Fibroblast of lung (primary cell): ENCODE results near the gene PRKACB.

Experiments used
- EZH2 ChIP-seq: IDR thresholded peaks from 2 replicates; pipeline ENCODE4 v1.5.1; 2012; ENCODE audit warnings: low read length, control low read depth, mild to moderate bottlenecking; ENCODE audit errors: missing control alignments
- TF ChIP-seq, protein P1 (sequence below), 2 donors: IDR thresholded peaks in 1 of 2; conservative IDR thresholded peaks in 1 of 2; 1 replicate in 1 of 2; 2 replicates in 1 of 2; pipeline ENCODE4 v1.5.1; 2011 to 2012; ENCODE audit warnings: low read length in 2 of 2, control low read depth in 1 of 2, inconsistent platforms in 1 of 2, low read depth in 1 of 2, mild to moderate bottlenecking in 1 of 2

DNA sequence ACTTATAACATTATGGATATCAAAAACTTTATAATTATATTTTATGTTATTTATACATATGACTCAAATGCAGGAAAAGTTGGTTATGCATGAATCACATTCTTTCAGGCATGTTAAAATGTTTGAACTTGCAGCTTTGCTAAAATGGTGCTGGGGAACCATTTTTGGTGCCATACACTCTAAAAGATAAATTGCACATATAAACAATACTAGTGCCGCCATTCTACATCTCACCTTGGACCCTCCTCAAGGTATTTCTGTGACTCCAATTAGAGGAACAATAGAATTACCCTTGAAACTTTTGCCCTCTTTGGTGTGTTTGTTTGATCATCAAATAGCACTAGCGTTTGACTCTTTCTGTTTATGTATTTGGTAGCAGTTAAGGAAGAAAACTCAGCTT is 997 bp downstream of the PRKACB start:
- TF ChIP-seq, protein P1, sequence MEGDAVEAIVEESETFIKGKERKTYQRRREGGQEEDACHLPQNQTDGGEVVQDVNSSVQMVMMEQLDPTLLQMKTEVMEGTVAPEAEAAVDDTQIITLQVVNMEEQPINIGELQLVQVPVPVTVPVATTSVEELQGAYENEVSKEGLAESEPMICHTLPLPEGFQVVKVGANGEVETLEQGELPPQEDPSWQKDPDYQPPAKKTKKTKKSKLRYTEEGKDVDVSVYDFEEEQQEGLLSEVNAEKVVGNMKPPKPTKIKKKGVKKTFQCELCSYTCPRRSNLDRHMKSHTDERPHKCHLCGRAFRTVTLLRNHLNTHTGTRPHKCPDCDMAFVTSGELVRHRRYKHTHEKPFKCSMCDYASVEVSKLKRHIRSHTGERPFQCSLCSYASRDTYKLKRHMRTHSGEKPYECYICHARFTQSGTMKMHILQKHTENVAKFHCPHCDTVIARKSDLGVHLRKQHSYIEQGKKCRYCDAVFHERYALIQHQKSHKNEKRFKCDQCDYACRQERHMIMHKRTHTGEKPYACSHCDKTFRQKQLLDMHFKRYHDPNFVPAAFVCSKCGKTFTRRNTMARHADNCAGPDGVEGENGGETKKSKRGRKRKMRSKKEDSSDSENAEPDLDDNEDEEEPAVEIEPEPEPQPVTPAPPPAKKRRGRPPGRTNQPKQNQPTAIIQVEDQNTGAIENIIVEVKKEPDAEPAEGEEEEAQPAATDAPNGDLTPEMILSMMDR (conservative IDR thresholded peaks at IDR 0.05 in 1 of 2, IDR thresholded peaks at IDR 0.05 in 1 of 2; ENCODE audit: low read depth in 1 of 2, low read length in 2 of 2), result no peak
- no peak for TF ChIP-seq EZH2
